GM12864 (cell line): ENCODE measurements around the gene SORCS1.

Experiments used
- DNase-seq: peaks from one replicate; pipeline ENCODE4 v3.0.0-alpha.2; 2011; ENCODE audit warnings: low read depth
- H3K4me3 ChIP-seq: 2 replicates; pipeline ENCODE4 v1.5.1; 2011; ENCODE audit warnings: mild to moderate bottlenecking, low read depth, low read length, control low read depth
- CTCF ChIP-seq: IDR thresholded peaks from 2 replicates; pipeline ENCODE4 v1.5.1; 2011; ENCODE audit warnings: low read depth, mild to moderate bottlenecking, moderate library complexity, low read length, control low read depth, inconsistent platforms; ENCODE audit errors: missing control alignments

SORCS1 gene

GRCh38 chr10:106746868-106747267 is 417.6 kb downstream of the SORCS1 start:
- H3K4me3 ChIP-seq = no peak overlapping the region
- no peak for TF ChIP-seq CTCF
- no peak for DNase-seq

- no peak for TF ChIP-seq CTCF
- H3K4me3 ChIP-seq = no peak overlapping the region
- no peak for DNase-seq
Observed at GRCh38 chr10:106741006-106741530, 423.4 kb downstream of the SORCS1 start.

- TF ChIP-seq CTCF = no peak
- H3K4me3 ChIP-seq = no peak overlapping the region
- no peak for DNase-seq
Observed at GRCh38 chr10:106740071-106740470, 424.4 kb downstream of the SORCS1 start.

GRCh38 chr10:106734220-106734619 is 430.3 kb downstream of the SORCS1 start:
- TF ChIP-seq CTCF = no peak
- DNase-seq = no peak
- H3K4me3 ChIP-seq = no peak overlapping the region

- no peak for DNase-seq
- TF ChIP-seq CTCF = no peak
- no peak overlapping the region for H3K4me3 ChIP-seq
Observed at GRCh38 chr10:106728232-106728631, 436.3 kb downstream of the SORCS1 start.

- DNase-seq = no peak
- H3K4me3 ChIP-seq = no peak overlapping the region
- no peak for TF ChIP-seq CTCF
Observed at GRCh38 chr10:106727170-106727569, 437.3 kb downstream of the SORCS1 start.

GRCh38 chr10:106722524-106722923 is 442.0 kb downstream of the SORCS1 start:
- no peak for TF ChIP-seq CTCF

More at GRCh38 chr10:106722524-106722923, 442.0 kb downstream of the SORCS1 start:
- no peak overlapping the region for H3K4me3 ChIP-seq
- DNase-seq = no peak
